ENCODE measurements around the gene TBL1X.

DNA sequence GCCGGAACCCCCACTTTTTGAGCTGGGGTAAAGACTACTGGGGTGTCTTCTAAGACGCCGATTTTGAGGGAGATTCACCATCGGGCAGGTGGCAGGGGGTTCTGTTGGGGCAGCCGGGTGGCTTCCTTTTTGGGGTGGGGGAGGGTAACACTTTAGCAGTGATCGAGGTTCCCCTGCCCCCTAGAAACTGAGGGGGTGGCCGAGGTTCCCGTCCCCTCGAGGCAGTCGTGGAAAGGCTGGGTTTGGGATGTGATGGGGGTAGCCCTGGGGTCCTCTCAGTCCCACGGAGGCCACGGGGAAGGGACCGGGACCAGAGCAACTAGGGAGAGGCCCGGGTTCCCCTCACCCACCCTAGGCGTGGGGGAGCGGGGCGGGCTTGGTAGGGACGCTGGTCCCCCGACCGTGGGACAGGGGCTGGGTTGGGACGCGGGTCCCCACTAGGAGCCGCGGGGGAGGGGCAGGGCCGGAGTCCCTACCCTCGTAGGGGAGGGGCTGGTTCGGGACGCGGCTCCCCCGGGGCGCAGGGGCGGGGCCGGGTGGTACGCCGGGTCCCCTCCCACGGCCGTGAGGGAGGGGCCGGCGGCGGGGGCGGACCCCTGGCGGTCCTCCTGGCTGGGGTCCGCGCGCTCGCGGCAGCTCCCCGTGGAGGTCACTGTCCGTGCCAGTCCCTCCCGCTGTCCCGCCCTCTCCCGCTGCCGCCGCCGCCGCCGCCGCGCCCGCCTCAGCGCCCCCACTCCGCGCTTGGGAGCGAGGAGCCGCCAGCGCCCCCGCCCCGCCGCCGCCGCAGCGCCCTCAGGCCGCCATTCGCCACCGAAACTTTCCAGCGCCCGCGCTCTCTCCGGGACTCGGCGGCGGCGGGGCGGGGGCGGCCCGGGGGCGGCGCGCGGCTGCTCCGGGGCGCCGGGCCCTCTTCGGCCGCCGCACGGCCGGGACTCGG, at the start of gene TBL1X:
- TF ChIP-seq, protein P1, sequence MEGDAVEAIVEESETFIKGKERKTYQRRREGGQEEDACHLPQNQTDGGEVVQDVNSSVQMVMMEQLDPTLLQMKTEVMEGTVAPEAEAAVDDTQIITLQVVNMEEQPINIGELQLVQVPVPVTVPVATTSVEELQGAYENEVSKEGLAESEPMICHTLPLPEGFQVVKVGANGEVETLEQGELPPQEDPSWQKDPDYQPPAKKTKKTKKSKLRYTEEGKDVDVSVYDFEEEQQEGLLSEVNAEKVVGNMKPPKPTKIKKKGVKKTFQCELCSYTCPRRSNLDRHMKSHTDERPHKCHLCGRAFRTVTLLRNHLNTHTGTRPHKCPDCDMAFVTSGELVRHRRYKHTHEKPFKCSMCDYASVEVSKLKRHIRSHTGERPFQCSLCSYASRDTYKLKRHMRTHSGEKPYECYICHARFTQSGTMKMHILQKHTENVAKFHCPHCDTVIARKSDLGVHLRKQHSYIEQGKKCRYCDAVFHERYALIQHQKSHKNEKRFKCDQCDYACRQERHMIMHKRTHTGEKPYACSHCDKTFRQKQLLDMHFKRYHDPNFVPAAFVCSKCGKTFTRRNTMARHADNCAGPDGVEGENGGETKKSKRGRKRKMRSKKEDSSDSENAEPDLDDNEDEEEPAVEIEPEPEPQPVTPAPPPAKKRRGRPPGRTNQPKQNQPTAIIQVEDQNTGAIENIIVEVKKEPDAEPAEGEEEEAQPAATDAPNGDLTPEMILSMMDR (conservative IDR thresholded peaks at IDR 0.05): no peak
- TF ChIP-seq EZH2 (IDR thresholded peaks at IDR 0.05; ENCODE audit: low read depth): no peak

Measured in PC-9 (cell line).